ENCODE results near the gene SPRY4.

SPRY4 gene

GRCh38 chr5:142308358-142308757 lies 16.5 kb downstream of the SPRY4 start:
- intact Hi-C loops (cut with DNase I; ENCODE audit: low total_unique reads) = no loop called here
- TF ChIP-seq CTCF (IDR thresholded peaks at IDR 0.05) = no peak
- no peaks in the 10 kb centered on the region for H3K27me3 ChIP-seq
- peaks cover 14 to 37% (median 34%) of the 10 kb centered on the region in 3 donors for H3K36me3 ChIP-seq
- peaks cover 0 to 30% (median 12%) of the 10 kb centered on the region in 4 donors for H3K4me1 ChIP-seq
- H3K4me3 ChIP-seq = no peak overlapping the region
- H3K27ac ChIP-seq = no peak overlapping the region
- DNase-seq = no peak
- no peaks in the 10 kb centered on the region for H3K9me3 ChIP-seq

GRCh38 chr5:142307146-142307890 lies 17.5 kb downstream of the SPRY4 start:
- no peak overlapping the region for H3K4me3 ChIP-seq
- DNase-seq = no peak
- no peaks in the 10 kb centered on the region for H3K27me3 ChIP-seq
- H3K9me3 ChIP-seq = no peaks in the 10 kb centered on the region
- peaks cover 0 to 21% (median 11%) of the 10 kb centered on the region in 4 donors for H3K4me1 ChIP-seq
- H3K36me3 ChIP-seq = peaks cover 8 to 27% (median 24%) of the 10 kb centered on the region in 3 donors
- no peak overlapping the region for H3K27ac ChIP-seq
- no peak for TF ChIP-seq CTCF (IDR thresholded peaks at IDR 0.05)
- intact Hi-C loops (cut with DNase I; ENCODE audit: low total_unique reads) = no loop called here

DNA sequence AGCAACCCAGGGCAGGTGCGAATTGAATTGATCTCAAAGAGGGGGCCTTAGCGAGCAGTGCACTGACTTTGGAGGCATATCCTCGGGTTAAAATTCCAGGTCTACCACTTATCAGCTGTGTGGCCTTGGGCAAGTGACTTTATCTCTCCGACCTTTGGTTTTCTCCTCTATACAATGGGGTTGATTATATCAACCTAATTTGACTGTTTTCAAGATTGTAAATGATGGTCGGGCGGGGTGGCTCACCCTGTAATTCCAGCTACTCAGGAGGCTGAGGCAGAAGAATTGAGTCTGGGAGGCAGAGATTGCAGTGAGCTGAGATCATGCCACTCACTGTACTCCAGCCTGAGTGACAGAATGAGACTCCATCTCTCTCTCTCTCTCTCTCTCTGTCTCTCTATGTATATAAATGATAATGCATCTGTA lies 18.7 kb downstream of the SPRY4 start:
- no peak for DNase-seq
- no peaks in the 10 kb centered on the region for H3K9me3 ChIP-seq
- peaks cover 0 to 21% (median 11%) of the 10 kb centered on the region in 4 donors for H3K4me1 ChIP-seq
- peak overlapping the region in 1 of 2 donors; percentile 70 for H3K27ac ChIP-seq
- no peaks in the 10 kb centered on the region for H3K27me3 ChIP-seq
- H3K4me3 ChIP-seq = no peak overlapping the region
- intact Hi-C loops (cut with DNase I; ENCODE audit: low total_unique reads) = no loop called here
- H3K36me3 ChIP-seq = peaks cover 8 to 15% (median 12%) of the 10 kb centered on the region in 3 donors
- no peak for TF ChIP-seq CTCF (IDR thresholded peaks at IDR 0.05)

DNA sequence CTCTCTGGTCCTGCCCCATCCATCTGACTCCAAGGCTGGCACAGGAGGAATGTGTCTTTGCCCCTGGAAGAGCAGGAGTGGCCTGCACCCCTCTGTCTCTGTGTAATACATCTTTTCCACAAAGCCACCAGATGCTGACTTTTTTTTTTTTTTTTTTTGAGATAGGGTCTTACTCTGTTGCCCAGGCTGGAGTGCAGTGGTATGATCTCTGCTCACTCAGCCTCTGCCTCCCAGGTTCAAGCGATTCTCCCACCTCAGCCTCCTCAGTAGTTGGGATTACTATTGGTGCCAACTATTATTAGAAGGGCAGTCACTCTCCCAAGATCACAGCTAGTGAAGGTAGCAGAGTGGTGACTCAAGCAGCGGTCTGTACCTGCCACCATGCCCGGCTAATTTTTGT lies 19.6 kb downstream of the SPRY4 start:
- intact Hi-C loops (cut with DNase I; ENCODE audit: low total_unique reads) = no loop called here
- Histone ChIP-seq H3K4me3 (no peak overlapping the region), H3K4me1 (peaks cover 0 to 28% (median 11%) of the 10 kb centered on the region in 4 donors), H3K27ac (peak overlapping the region; percentile 70 to 72), H3K27me3 (no peaks in the 10 kb centered on the region), H3K9me3 (no peaks in the 10 kb centered on the region), H3K36me3 (peaks cover 4 to 8% (median 6%) of the 10 kb centered on the region in 3 donors)
- no peak for DNase-seq
- no peak for TF ChIP-seq CTCF (IDR thresholded peaks at IDR 0.05)

DNA sequence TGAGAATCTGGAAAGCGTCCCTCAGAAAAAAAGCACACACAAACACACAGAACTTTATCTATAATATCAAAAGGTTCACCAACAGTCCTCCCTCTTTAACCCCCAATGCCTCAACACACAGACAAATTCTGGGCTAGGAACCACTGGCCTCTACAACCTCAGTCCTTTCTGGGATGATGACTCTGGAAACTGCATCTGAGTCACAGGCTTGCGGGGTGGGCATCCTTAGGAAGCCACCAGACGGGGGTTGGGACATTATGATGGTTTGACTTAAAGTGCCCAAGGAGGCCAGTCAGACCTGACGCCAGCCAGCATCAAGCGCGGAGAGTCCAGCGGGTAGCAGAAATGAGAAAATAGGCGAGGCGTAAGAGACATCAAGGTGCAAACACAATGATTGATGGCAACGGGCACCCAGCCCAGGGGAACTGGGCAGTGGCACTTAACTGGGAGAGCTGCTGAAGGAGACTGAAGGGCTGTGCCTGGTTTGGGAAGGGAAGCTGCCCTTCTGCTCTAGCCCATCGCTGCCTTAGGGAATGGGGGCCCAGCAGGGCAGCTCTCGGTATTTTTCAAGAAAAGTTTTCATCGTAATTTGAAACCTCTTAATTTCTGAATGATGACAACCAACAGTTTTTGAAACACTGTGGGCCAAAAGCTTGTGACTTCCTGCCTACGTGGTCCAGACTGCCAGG lies 20.7 kb downstream of the SPRY4 start:
- H3K4me3 ChIP-seq = no peak overlapping the region
- peaks cover 0 to 33% (median 11%) of the 10 kb centered on the region in 4 donors for H3K4me1 ChIP-seq
- no peaks in the 10 kb centered on the region for H3K9me3 ChIP-seq
- H3K36me3 ChIP-seq = no peaks in the 10 kb centered on the region
- no peaks in the 10 kb centered on the region for H3K27me3 ChIP-seq
- TF ChIP-seq CTCF (IDR thresholded peaks at IDR 0.05) = no peak
- peak; percentile 55 to 91 for DNase-seq
- H3K27ac ChIP-seq = peak overlapping the region; percentile 70 to 72
- intact Hi-C loops (cut with DNase I; ENCODE audit: low total_unique reads) = no loop called here
